Mucosa of rectum (tissue), 2 donors: Measurements from ENCODE around the gene PRPF4.

Experiments
- H3K27ac ChIP-seq, 2 donors: one replicate each; pipeline ENCODE4 v1.7.0; 2013; ENCODE audit warnings: inconsistent platforms in 2 of 2, low read depth in 2 of 2, low read length in 2 of 2
- H3K27me3 ChIP-seq, 2 donors: one replicate each; pipeline ENCODE4 v1.7.0; 2013; ENCODE audit warnings: low read length in 2 of 2; ENCODE audit not compliant: control insufficient read depth in 2 of 2, insufficient read depth in 2 of 2
- H3K36me3 ChIP-seq, 2 donors: one replicate each; pipeline ENCODE4 v1.7.0; 2013; ENCODE audit warnings: low read length in 2 of 2; ENCODE audit not compliant: control insufficient read depth in 2 of 2, insufficient read depth in 2 of 2
- H3K4me1 ChIP-seq, 2 donors: one replicate each; pipeline ENCODE4 v1.7.0; 2013; ENCODE audit warnings: low read length in 2 of 2, mild to moderate bottlenecking in 1 of 2; ENCODE audit not compliant: control insufficient read depth in 2 of 2, insufficient read depth in 2 of 2
- H3K4me3 ChIP-seq, 2 donors: one replicate each; pipeline ENCODE4 v1.7.0; 2013; ENCODE audit warnings: low read length in 2 of 2
- H3K9ac ChIP-seq, 2 donors: one replicate each; pipeline ENCODE4 v1.7.0; 2013; ENCODE audit warnings: low read length in 2 of 2, low read depth in 1 of 2, mild to moderate bottlenecking in 1 of 2
- H3K9me3 ChIP-seq, 2 donors: one replicate each; pipeline ENCODE4 v1.7.0; 2013; ENCODE audit warnings: low read length in 2 of 2; ENCODE audit not compliant: control insufficient read depth in 2 of 2
- donor health status: healthy.
- donor health status: Normal muscosa, but diverticular disease.

The PRPF4 gene

GRCh38 chr9:113309204-113309813, 33.9 kb downstream of the PRPF4 start:
- H3K4me3 ChIP-seq = no peak overlapping the region
- H3K9ac ChIP-seq = no peak overlapping the region
- no peaks in the 10 kb centered on the region for H3K9me3 ChIP-seq
- no peaks in the 10 kb centered on the region for H3K27me3 ChIP-seq
- no peak overlapping the region for H3K27ac ChIP-seq
- no peaks in the 10 kb centered on the region for H3K4me1 ChIP-seq
- H3K36me3 ChIP-seq = no peaks in the 10 kb centered on the region

- Histone ChIP-seq H3K27me3 (no peaks in the 10 kb centered on the region), H3K4me1 (no peaks in the 10 kb centered on the region), H3K9me3 (no peaks in the 10 kb centered on the region), H3K27ac (no peak overlapping the region), H3K4me3 (no peak overlapping the region), H3K36me3 (no peaks in the 10 kb centered on the region), H3K9ac (no peak overlapping the region)
These were observed 35.1 kb downstream of the PRPF4 start for GRCh38 chr9:113310538-113310937.

- no peaks in the 10 kb centered on the region for H3K4me1 ChIP-seq
- H3K9ac ChIP-seq = no peak overlapping the region
- no peak overlapping the region for H3K27ac ChIP-seq
- H3K36me3 ChIP-seq = no peaks in the 10 kb centered on the region
- no peaks in the 10 kb centered on the region for H3K9me3 ChIP-seq
- no peak overlapping the region for H3K4me3 ChIP-seq
- H3K27me3 ChIP-seq = no peaks in the 10 kb centered on the region
These were observed 36.5 kb downstream of the PRPF4 start for GRCh38 chr9:113311961-113312360.

- no peaks in the 10 kb centered on the region for H3K36me3 ChIP-seq
- H3K4me3 ChIP-seq = no peak overlapping the region
- no peaks in the 10 kb centered on the region for H3K9me3 ChIP-seq
- no peaks in the 10 kb centered on the region for H3K4me1 ChIP-seq
- no peak overlapping the region for H3K27ac ChIP-seq
- H3K27me3 ChIP-seq = no peaks in the 10 kb centered on the region
- H3K9ac ChIP-seq = no peak overlapping the region
These were observed 37.8 kb downstream of the PRPF4 start for GRCh38 chr9:113313261-113313660.

GRCh38 chr9:113315231-113315630, 39.8 kb downstream of the PRPF4 start:
- H3K36me3 ChIP-seq = no peaks in the 10 kb centered on the region
- no peak overlapping the region for H3K9ac ChIP-seq
- H3K4me3 ChIP-seq = no peak overlapping the region
- no peaks in the 10 kb centered on the region for H3K27me3 ChIP-seq
- no peak overlapping the region for H3K27ac ChIP-seq
- H3K4me1 ChIP-seq = no peaks in the 10 kb centered on the region
- no peaks in the 10 kb centered on the region for H3K9me3 ChIP-seq

GRCh38 chr9:113316030-113316429, 40.6 kb downstream of the PRPF4 start:
- Histone ChIP-seq H3K9ac (no peak overlapping the region), H3K27ac (no peak overlapping the region), H3K4me1 (no peaks in the 10 kb centered on the region), H3K27me3 (no peaks in the 10 kb centered on the region), H3K36me3 (no peaks in the 10 kb centered on the region), H3K9me3 (no peaks in the 10 kb centered on the region), H3K4me3 (no peak overlapping the region)

GRCh38 chr9:113317777-113318176, 42.3 kb downstream of the PRPF4 start:
- H3K27me3 ChIP-seq = no peaks in the 10 kb centered on the region
- no peak overlapping the region for H3K27ac ChIP-seq
- no peak overlapping the region for H3K9ac ChIP-seq
- H3K9me3 ChIP-seq = no peaks in the 10 kb centered on the region
- H3K4me1 ChIP-seq = no peaks in the 10 kb centered on the region
- no peak overlapping the region for H3K4me3 ChIP-seq
- no peaks in the 10 kb centered on the region for H3K36me3 ChIP-seq

GRCh38 chr9:113319054-113319453, 43.6 kb downstream of the PRPF4 start:
- Histone ChIP-seq H3K9me3 (no peaks in the 10 kb centered on the region), H3K27me3 (no peaks in the 10 kb centered on the region), H3K4me1 (no peaks in the 10 kb centered on the region), H3K9ac (no peak overlapping the region), H3K36me3 (no peaks in the 10 kb centered on the region), H3K27ac (no peak overlapping the region), H3K4me3 (no peak overlapping the region)

- no peak overlapping the region for H3K9ac ChIP-seq
- no peak overlapping the region for H3K27ac ChIP-seq
- H3K4me3 ChIP-seq = no peak overlapping the region
- H3K4me1 ChIP-seq = no peaks in the 10 kb centered on the region
- H3K9me3 ChIP-seq = no peaks in the 10 kb centered on the region
- no peaks in the 10 kb centered on the region for H3K36me3 ChIP-seq
- H3K27me3 ChIP-seq = no peaks in the 10 kb centered on the region
These were observed 44.6 kb downstream of the PRPF4 start for GRCh38 chr9:113320051-113320450.

GRCh38 chr9:113322671-113323070, 47.2 kb downstream of the PRPF4 start:
- no peak overlapping the region for H3K4me3 ChIP-seq
- no peaks in the 10 kb centered on the region for H3K36me3 ChIP-seq
- no peaks in the 10 kb centered on the region for H3K27me3 ChIP-seq
- H3K9ac ChIP-seq = no peak overlapping the region
- H3K9me3 ChIP-seq = no peaks in the 10 kb centered on the region
- H3K27ac ChIP-seq = no peak overlapping the region
- no peaks in the 10 kb centered on the region for H3K4me1 ChIP-seq

GRCh38 chr9:113326230-113326629, 50.8 kb downstream of the PRPF4 start:
- Histone ChIP-seq H3K9ac (no peak overlapping the region), H3K4me3 (no peak overlapping the region), H3K36me3 (no peaks in the 10 kb centered on the region), H3K9me3 (no peaks in the 10 kb centered on the region), H3K27ac (no peak overlapping the region), H3K27me3 (no peaks in the 10 kb centered on the region), H3K4me1 (no peaks in the 10 kb centered on the region)
